Measurements from ENCODE around the gene EXD2.

Gene EXD2

DNA sequence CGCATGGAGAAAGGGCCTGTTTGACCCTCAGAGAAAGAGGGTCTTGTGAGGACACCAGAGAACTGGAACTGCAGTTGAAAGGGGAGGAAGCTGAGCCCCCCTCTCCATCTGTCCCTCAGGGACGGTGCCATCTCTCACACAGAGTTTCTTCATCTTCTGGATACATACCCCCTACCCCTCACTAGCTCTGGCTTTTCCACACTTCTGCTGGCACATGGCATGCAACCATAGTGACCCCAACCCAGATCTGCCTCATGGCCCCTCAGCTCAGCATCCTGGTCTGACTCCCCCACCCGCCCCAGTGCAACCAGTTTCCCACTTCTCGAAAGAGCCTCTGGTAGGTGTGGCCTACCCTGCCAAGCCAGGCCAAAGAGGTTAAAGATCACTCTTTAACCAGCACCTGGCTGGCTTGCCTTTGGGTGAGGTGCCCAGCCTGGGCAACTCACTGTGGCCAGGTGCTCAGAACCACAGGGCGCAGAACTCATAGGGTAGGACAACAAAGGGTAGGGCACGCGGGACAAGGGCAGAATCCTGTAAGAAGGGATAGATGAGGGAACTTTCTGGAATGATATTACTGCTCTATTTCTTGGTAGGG lies 94.5 kb downstream of the EXD2 start:
- no peaks in the 10 kb centered on the region for H3K79me1 ChIP-seq (ENCODE audit: low read depth, low read length)
- H3K27me3 ChIP-seq (ENCODE audit: control insufficient read depth in 3 of 3, insufficient read depth in 3 of 3, low read depth in 1 of 3, low read length in 3 of 3) = no peaks in the 10 kb centered on the region
- no peak overlapping the region for H2AFZ ChIP-seq (ENCODE audit: low read length)
- no peak overlapping the region for H3K27ac ChIP-seq (replicated peaks; ENCODE audit: low read length)
- no peaks in the 10 kb centered on the region for H3K36me3 ChIP-seq (replicated peaks in 1 of 2; ENCODE audit: control insufficient read depth in 2 of 2, insufficient read depth in 2 of 2, low read length in 2 of 2)
- no peak overlapping the region for H3K9ac ChIP-seq (ENCODE audit: low read depth, low read length, poor library complexity)
- no peak overlapping the region for H4K8ac ChIP-seq (ENCODE audit: low read depth, low read length)
- WGBS, 2 donors (ENCODE audit: extremely low coverage in 2 of 2, insufficient read length in 2 of 2, insufficient replicate concordance in 1 of 2) = no CpG with 5 or more reads among the region's 7 CpGs
- H3K4me3 ChIP-seq (ENCODE audit: low read length in 2 of 2) = no peak overlapping the region
- H3K9me3 ChIP-seq (replicated peaks in 1 of 2; ENCODE audit: control insufficient read depth in 2 of 2, insufficient read depth in 1 of 2, low read depth in 1 of 2, low read length in 2 of 2) = no peaks in the 10 kb centered on the region
- no peak overlapping the region for H3K14ac ChIP-seq (ENCODE audit: low read length)
- no peak for DNase-seq (ENCODE audit: low spot score)
- no peak overlapping the region for H2BK12ac ChIP-seq (ENCODE audit: low read length)
- H3K4me2 ChIP-seq (ENCODE audit: insufficient read depth, low read length, poor library complexity, severe bottlenecking) = no peak overlapping the region
- H3K23ac ChIP-seq (ENCODE audit: low read depth, low read length, poor library complexity) = no peak overlapping the region
- H3K4ac ChIP-seq (ENCODE audit: low read length) = no peak overlapping the region
- H4K91ac ChIP-seq (ENCODE audit: low read depth, low read length, poor library complexity) = no peak overlapping the region
- no peak overlapping the region for H3K18ac ChIP-seq (ENCODE audit: low read length)
- peaks cover 4 to 16% of the 10 kb centered on the region in 2 donors for H3K4me1 ChIP-seq (ENCODE audit: control insufficient read depth in 2 of 2, insufficient read depth in 1 of 2, low read depth in 1 of 2, low read length in 2 of 2)
- H2BK5ac ChIP-seq (ENCODE audit: low read length) = peak overlapping the region; percentile 13
- H2BK15ac ChIP-seq (ENCODE audit: low read length) = no peak overlapping the region
- no peak overlapping the region for H2BK120ac ChIP-seq (ENCODE audit: low read depth, low read length)
- no peak overlapping the region for H2AK5ac ChIP-seq (ENCODE audit: low read depth, low read length)

- Histone ChIP-seq H3K27me3 (ENCODE audit: control insufficient read depth in 3 of 3, insufficient read depth in 3 of 3, low read depth in 1 of 3, low read length in 3 of 3) (no peaks in the 10 kb centered on the region), H3K9me3 (replicated peaks in 1 of 2; ENCODE audit: control insufficient read depth in 2 of 2, insufficient read depth in 1 of 2, low read depth in 1 of 2, low read length in 2 of 2) (no peaks in the 10 kb centered on the region), H2AK5ac (ENCODE audit: low read depth, low read length) (no peak overlapping the region), H3K18ac (ENCODE audit: low read length) (no peak overlapping the region), H2BK12ac (ENCODE audit: low read length) (no peak overlapping the region), H2BK5ac (ENCODE audit: low read length) (no peak overlapping the region), H3K9ac (ENCODE audit: low read depth, low read length, poor library complexity) (no peak overlapping the region), H3K4me2 (ENCODE audit: insufficient read depth, low read length, poor library complexity, severe bottlenecking) (no peak overlapping the region), H3K4ac (ENCODE audit: low read length) (no peak overlapping the region), H4K8ac (ENCODE audit: low read depth, low read length) (no peak overlapping the region), H4K91ac (ENCODE audit: low read depth, low read length, poor library complexity) (no peak overlapping the region), H3K23ac (ENCODE audit: low read depth, low read length, poor library complexity) (no peak overlapping the region), H2BK15ac (ENCODE audit: low read length) (no peak overlapping the region), H3K4me3 (ENCODE audit: low read length in 2 of 2) (no peak overlapping the region), H3K27ac (replicated peaks; ENCODE audit: low read length) (no peak overlapping the region), H3K79me1 (ENCODE audit: low read depth, low read length) (no peaks in the 10 kb centered on the region), H3K4me1 (ENCODE audit: control insufficient read depth in 2 of 2, insufficient read depth in 1 of 2, low read depth in 1 of 2, low read length in 2 of 2) (peaks cover 6 to 12% of the 10 kb centered on the region in 2 donors), H3K14ac (ENCODE audit: low read length) (no peak overlapping the region), H3K36me3 (replicated peaks in 1 of 2; ENCODE audit: control insufficient read depth in 2 of 2, insufficient read depth in 2 of 2, low read length in 2 of 2) (no peaks in the 10 kb centered on the region), H2BK120ac (ENCODE audit: low read depth, low read length) (no peak overlapping the region), H2AFZ (ENCODE audit: low read length) (peak overlapping the region; percentile 44)
- WGBS, 2 donors (ENCODE audit: extremely low coverage in 2 of 2, insufficient read length in 2 of 2, insufficient replicate concordance in 1 of 2) = no CpG with 5 or more reads among the region's 9 CpGs
- no peak for DNase-seq (ENCODE audit: low spot score)
These were observed 96.1 kb downstream of the EXD2 start for GRCh38 chr14:69287098-69288010.

DNA sequence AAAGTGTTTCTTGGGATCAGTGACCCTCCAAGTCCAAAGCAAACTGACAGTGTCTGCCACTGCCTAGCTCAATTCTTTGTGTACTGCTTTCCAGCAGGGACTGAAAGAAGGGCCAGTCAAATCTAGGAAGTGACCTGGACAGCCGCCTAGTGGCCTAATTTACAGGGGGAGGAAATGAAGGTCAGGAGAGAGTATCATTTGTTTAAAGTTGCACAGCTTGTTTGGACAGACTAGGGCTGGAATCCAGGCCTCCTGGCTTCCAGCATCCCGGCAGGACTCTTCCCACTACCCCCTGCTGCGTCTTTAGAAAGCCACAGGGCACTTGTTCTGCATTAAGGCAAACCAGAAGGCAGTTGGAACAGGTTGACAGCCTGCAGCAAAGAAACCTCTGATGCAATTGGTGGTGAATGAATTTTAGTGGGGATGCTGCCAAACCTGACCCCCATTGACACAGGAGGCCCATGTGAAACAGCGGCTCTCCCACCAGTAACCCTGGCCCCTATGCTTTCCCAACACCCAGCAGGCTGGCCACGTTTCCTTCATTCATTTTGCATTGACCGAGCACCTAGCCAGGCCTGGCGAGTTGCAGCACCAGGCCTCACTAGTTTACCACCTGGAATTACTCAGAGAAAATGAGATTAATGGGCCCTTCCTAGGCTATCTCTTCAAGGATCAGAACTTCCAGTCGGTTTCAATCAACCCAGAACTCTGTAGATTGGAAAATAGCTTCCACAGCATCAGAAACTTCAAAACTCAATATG lies 96.9 kb downstream of the EXD2 start:
- Histone ChIP-seq H3K4me1 (ENCODE audit: control insufficient read depth in 2 of 2, insufficient read depth in 1 of 2, low read depth in 1 of 2, low read length in 2 of 2) (peaks cover 6 to 12% of the 10 kb centered on the region in 2 donors), H3K27ac (replicated peaks; ENCODE audit: low read length) (no peak overlapping the region), H3K9me3 (replicated peaks in 1 of 2; ENCODE audit: control insufficient read depth in 2 of 2, insufficient read depth in 1 of 2, low read depth in 1 of 2, low read length in 2 of 2) (no peaks in the 10 kb centered on the region), H4K91ac (ENCODE audit: low read depth, low read length, poor library complexity) (no peak overlapping the region), H3K23ac (ENCODE audit: low read depth, low read length, poor library complexity) (no peak overlapping the region), H3K4ac (ENCODE audit: low read length) (no peak overlapping the region), H2BK12ac (ENCODE audit: low read length) (no peak overlapping the region), H2BK5ac (ENCODE audit: low read length) (no peak overlapping the region), H4K8ac (ENCODE audit: low read depth, low read length) (no peak overlapping the region), H3K27me3 (ENCODE audit: control insufficient read depth in 3 of 3, insufficient read depth in 3 of 3, low read depth in 1 of 3, low read length in 3 of 3) (no peaks in the 10 kb centered on the region), H2AK5ac (ENCODE audit: low read depth, low read length) (peak overlapping the region; percentile 60), H2BK15ac (ENCODE audit: low read length) (no peak overlapping the region), H2AFZ (ENCODE audit: low read length) (peak overlapping the region; percentile 44), H3K4me2 (ENCODE audit: insufficient read depth, low read length, poor library complexity, severe bottlenecking) (no peak overlapping the region), H2BK120ac (ENCODE audit: low read depth, low read length) (no peak overlapping the region), H3K4me3 (ENCODE audit: low read length in 2 of 2) (no peak overlapping the region), H3K36me3 (replicated peaks in 1 of 2; ENCODE audit: control insufficient read depth in 2 of 2, insufficient read depth in 2 of 2, low read length in 2 of 2) (no peaks in the 10 kb centered on the region), H3K9ac (ENCODE audit: low read depth, low read length, poor library complexity) (no peak overlapping the region), H3K18ac (ENCODE audit: low read length) (peak overlapping the region; percentile 39), H3K79me1 (ENCODE audit: low read depth, low read length) (no peaks in the 10 kb centered on the region), H3K14ac (ENCODE audit: low read length) (no peak overlapping the region)
- WGBS, 2 donors (ENCODE audit: extremely low coverage in 2 of 2, insufficient read length in 2 of 2, insufficient replicate concordance in 1 of 2) = no CpG with 5 or more reads among the region's 8 CpGs
- DNase-seq (ENCODE audit: low spot score) = no peak
